Measurements from ENCODE around the gene BEND7.

DNA sequence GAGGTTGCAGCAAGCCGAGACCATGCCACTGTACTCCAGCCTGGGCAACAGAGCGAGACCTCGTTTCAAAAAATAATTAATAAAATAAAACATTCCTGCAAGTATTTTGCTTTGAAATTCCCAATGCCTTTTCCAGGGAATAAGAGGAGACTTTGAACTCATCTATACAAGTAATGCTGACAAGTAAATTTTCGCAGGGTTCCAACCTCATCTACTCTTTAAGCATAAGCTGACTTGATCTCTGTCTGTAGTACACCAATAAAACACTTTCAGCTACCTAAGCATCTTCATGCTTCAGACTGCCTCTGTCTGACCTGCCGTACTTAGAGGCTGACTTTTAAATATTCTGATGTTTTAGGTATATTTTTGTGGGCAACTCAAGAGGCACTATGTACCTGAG lies 13.7 kb upstream of the BEND7 start:
- TF ChIP-seq POLR2A (IDR thresholded peaks at IDR 0.05), result no peak
- TF ChIP-seq CTCF (IDR thresholded peaks at IDR 0.05), result no peak
